Neural progenitor cell (in vitro differentiated cells): Measurements from ENCODE around the gene GPR179.
"Not testable (repeated sequence)": the region's sequence is repeated elsewhere in the genome, so short reads cannot be mapped to it uniquely, and the experiment has no call there.

Experiments used
- EZH2phosphoT487 ChIP-seq: fragments of 200-600 bp; sonication (generic); IDR thresholded peaks from 2 replicates; pipeline ENCODE4 v1.6.1; 2017; ENCODE audit warnings: antibody characterized with exemption
- TF ChIP-seq, protein P1 (sequence below): fragments of 200-600 bp; sonication (generic); IDR thresholded peaks from 2 replicates; pipeline ENCODE4 v1.5.1; 2017; ENCODE audit warnings: antibody characterized with exemption, mild to moderate bottlenecking

DNA sequence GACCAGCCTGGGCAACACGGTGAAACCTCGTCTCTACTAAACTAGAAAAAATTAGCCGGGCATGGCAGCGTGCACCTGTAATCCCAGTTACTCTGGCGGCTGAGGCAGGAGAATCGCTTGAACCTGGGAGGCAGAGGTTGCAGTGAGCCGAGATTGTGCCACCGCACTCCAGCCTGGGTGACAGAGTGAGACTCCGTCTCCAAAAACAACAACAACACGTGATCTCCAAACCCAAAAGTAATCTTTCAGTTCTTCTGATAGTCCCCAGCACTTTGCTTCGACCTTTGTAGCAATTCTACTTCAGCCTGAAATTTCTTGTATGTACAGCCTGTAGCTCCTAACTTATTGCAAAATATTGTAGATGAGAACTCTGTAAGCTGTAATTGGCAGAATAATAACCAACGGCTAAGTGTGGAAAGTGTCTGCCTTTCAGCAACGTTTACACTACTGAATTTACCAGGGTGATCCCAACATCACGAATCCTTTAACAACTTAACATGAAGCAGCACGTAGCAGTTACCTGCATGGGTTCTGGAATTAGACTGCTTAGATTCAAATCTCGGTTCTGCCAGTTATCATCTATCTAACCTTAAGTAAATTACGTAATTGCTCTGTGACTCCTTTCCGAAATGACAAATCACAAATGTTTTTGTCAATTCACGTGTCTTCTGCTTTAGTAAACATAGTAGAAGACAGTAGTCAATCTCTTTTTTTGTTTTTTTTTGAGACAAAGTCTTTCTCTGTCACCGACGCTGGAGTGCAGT lies 48.0 kb downstream of the GPR179 start:
- TF ChIP-seq, protein P1, sequence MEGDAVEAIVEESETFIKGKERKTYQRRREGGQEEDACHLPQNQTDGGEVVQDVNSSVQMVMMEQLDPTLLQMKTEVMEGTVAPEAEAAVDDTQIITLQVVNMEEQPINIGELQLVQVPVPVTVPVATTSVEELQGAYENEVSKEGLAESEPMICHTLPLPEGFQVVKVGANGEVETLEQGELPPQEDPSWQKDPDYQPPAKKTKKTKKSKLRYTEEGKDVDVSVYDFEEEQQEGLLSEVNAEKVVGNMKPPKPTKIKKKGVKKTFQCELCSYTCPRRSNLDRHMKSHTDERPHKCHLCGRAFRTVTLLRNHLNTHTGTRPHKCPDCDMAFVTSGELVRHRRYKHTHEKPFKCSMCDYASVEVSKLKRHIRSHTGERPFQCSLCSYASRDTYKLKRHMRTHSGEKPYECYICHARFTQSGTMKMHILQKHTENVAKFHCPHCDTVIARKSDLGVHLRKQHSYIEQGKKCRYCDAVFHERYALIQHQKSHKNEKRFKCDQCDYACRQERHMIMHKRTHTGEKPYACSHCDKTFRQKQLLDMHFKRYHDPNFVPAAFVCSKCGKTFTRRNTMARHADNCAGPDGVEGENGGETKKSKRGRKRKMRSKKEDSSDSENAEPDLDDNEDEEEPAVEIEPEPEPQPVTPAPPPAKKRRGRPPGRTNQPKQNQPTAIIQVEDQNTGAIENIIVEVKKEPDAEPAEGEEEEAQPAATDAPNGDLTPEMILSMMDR, result not testable (repeated sequence)
- not testable (repeated sequence) for TF ChIP-seq EZH2phosphoT487
